SK-N-MC (cell line): Measurements from ENCODE around the gene DHX32.
"Not testable (repeated sequence)": the region's sequence is repeated elsewhere in the genome, so short reads cannot be mapped to it uniquely, and the experiment has no call there.

ENCODE experiments used
- EZH2 ChIP-seq: fragments of 200-600 bp; sonication (generic); IDR thresholded peaks from one replicate; pipeline ENCODE4 v1.6.1; 2017; ENCODE audit warnings: antibody characterized with exemption
- POLR2AphosphoS5 ChIP-seq: IDR thresholded peaks from 2 replicates; pipeline ENCODE4 v1.6.1; 2012; ENCODE audit warnings: mild to moderate bottlenecking, low read depth, low read length, borderline replicate concordance

GRCh38 chr10:125896088-125896934 is 15.2 kb upstream of the DHX32 start, which contains the start of gene FANK1:
- not testable (repeated sequence) for TF ChIP-seq EZH2, POLR2AphosphoS5
